Measurements from ENCODE around the gene INPPL1. TPM values are rescaled to one million over a fixed set of nuclear protein-coding genes. Genes with fewer than 3 reads are reported as not detected.
"Not testable (repeated sequence)": the region's sequence is repeated elsewhere in the genome, so short reads cannot be mapped to it uniquely, and the experiment has no call there.

Gene INPPL1
- total RNA-seq, 2 donors from 2014 or later, result 47.2 to 53.7 TPM

DNA sequence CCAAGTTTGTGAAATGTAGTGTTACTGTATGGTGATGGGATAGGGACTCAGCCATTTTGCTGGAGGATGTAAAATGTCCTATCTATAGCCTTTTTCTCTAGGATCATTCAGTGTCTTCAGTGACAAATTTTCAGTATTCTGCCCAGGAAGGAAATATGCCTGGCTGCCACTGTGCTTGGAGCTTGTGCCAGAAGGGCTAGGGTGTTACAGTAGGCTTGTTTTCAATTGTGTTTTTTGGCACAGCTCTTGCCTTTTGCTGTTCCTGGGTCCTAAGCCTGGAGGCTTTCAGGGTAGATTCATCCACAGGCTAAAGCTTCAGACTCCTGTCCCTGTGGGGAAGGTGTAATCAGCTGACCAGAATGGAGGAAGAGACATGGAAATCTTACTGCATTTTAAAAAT is 41.4 kb downstream of the INPPL1 start:
- Histone ChIP-seq H3K4me3 (no peak overlapping the region), H3K36me3 (replicated peaks in 1 of 2; ENCODE audit: insufficient read depth in 1 of 2, low read depth in 2 of 2) (no peaks in the 10 kb centered on the region), H3K9me3 (no peaks in the 10 kb centered on the region), H3K27me3 (no peaks in the 10 kb centered on the region), H3K27ac (no peak overlapping the region), H3K4me1 (no peaks in the 10 kb centered on the region)
- intact Hi-C loops (cut with DNase I), result no loop called here
- TF ChIP-seq CTCF (IDR thresholded peaks at IDR 0.05) (no peak), POLR2A (IDR thresholded peaks at IDR 0.05) (no peak)
- ATAC-seq (no peak), DNase-seq (no peak)

DNA sequence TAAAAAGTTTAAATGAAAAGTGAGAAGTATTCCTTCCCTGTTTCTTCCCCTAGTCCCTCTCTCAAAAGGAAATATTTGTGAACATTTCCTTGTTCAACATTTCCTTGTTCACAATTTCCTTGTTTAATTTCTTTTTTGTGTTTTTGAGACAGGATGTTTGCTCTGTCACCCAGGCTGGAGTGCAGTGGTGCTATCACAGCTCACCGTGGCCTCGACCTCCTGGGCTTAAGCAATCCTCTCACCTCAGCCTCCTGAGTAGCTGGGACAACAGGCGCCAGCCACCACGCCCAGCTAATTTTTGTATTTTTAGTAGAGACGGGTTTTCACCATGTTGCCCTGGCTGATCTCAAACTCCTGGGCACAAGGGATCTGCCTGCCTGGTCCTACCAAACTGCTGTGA is 42.4 kb downstream of the INPPL1 start:
- intact Hi-C loops (cut with DNase I); H3K27me3 ChIP-seq; H3K9me3 ChIP-seq; H3K36me3 ChIP-seq (replicated peaks in 1 of 2; ENCODE audit: insufficient read depth in 1 of 2, low read depth in 2 of 2); H3K4me1 ChIP-seq; H3K27ac ChIP-seq; ATAC-seq; DNase-seq; H3K4me3 ChIP-seq: not testable (repeated sequence)
- WGBS, 2 donors, result 77 to 81% methylated on average over 5 of the region's 5 CpGs

GRCh38 chr11:72267956-72268617 is 43.5 kb downstream of the INPPL1 start:
- no peak for TF ChIP-seq CTCF (IDR thresholded peaks at IDR 0.05)
- no peak for TF ChIP-seq POLR2A (IDR thresholded peaks at IDR 0.05)
- intact Hi-C loops (cut with DNase I), result no loop called here
- Histone ChIP-seq H3K27me3 (no peaks in the 10 kb centered on the region), H3K9me3 (no peaks in the 10 kb centered on the region), H3K4me1 (no peaks in the 10 kb centered on the region), H3K27ac (no peak overlapping the region), H3K4me3 (no peak overlapping the region), H3K36me3 (replicated peaks in 1 of 2; ENCODE audit: insufficient read depth in 1 of 2, low read depth in 2 of 2) (no peaks in the 10 kb centered on the region)
- DNase-seq, result no peak
- 69 to 77% methylated on average over 2 of the region's 2 CpGs for WGBS, 2 donors
- no peak for ATAC-seq

GRCh38 chr11:72271980-72272379 is 47.4 kb downstream of the INPPL1 start:
- Histone ChIP-seq H3K27ac (no peak overlapping the region), H3K36me3 (replicated peaks in 1 of 2; ENCODE audit: insufficient read depth in 1 of 2, low read depth in 2 of 2) (no peaks in the 10 kb centered on the region), H3K27me3 (no peaks in the 10 kb centered on the region), H3K4me3 (no peak overlapping the region), H3K9me3 (no peaks in the 10 kb centered on the region), H3K4me1 (no peaks in the 10 kb centered on the region)
- 56 to 57% methylated on average over 1 of the region's 1 CpG for WGBS, 2 donors
- TF ChIP-seq CTCF (IDR thresholded peaks at IDR 0.05), result no peak
- TF ChIP-seq POLR2A (IDR thresholded peaks at IDR 0.05), result no peak
- ATAC-seq (no peak), DNase-seq (no peak)
- intact Hi-C loops (cut with DNase I), result no loop called here

- Histone ChIP-seq H3K4me1 (no peaks in the 10 kb centered on the region), H3K9me3 (no peaks in the 10 kb centered on the region), H3K27me3 (no peaks in the 10 kb centered on the region), H3K36me3 (replicated peaks in 1 of 2; ENCODE audit: insufficient read depth in 1 of 2, low read depth in 2 of 2) (no peaks in the 10 kb centered on the region), H3K27ac (no peak overlapping the region), H3K4me3 (no peak overlapping the region)
- DNase-seq, result no peak
- intact Hi-C loops (cut with DNase I), result no loop called here
- TF ChIP-seq POLR2A (IDR thresholded peaks at IDR 0.05), result no peak
- TF ChIP-seq CTCF (IDR thresholded peaks at IDR 0.05), result no peak
- whole genome bisulfite sequencing, 2 donors, result 73 to 79% methylated on average over 6 of the region's 6 CpGs
- no peak for ATAC-seq
These were observed 49.9 kb downstream of the INPPL1 start for GRCh38 chr11:72274435-72274834.

Measured in body of pancreas (tissue), 4 donors.